PC-3 (cell line): ENCODE results near the gene HMCN1.

Source experiments
- CTCF ChIP-seq: fragments of 300-600 bp; sonication (generic); conservative IDR thresholded peaks from 2 replicates; pipeline ENCODE4 v1.5.1; 2017; ENCODE audit warnings: antibody characterized with exemption, low read depth, mild to moderate bottlenecking, low read length
- EZH2 ChIP-seq: fragments of 300-600 bp; sonication (generic); IDR thresholded peaks from one replicate; pipeline ENCODE4 v1.6.1; 2017; ENCODE audit warnings: antibody characterized with exemption, mild to moderate bottlenecking, low read length; ENCODE audit not compliant: unreplicated experiment
- EZH2phosphoT487 ChIP-seq: fragments of 300-600 bp; sonication (generic); IDR thresholded peaks from 2 replicates; pipeline ENCODE4 v1.6.1; 2018; ENCODE audit warnings: mild to moderate bottlenecking, antibody characterized with exemption, low read length, borderline replicate concordance

GRCh38 chr1:185843297-185843869 is 109.2 kb downstream of the HMCN1 start:
- TF ChIP-seq CTCF (no peak), EZH2phosphoT487 (no peak), EZH2 (no peak)
